ENCODE results near the gene NPPA.
"Not testable (repeated sequence)": the region's sequence is repeated elsewhere in the genome, so short reads cannot be mapped to it uniquely, and the experiment has no call there.

NPPA gene

DNA sequence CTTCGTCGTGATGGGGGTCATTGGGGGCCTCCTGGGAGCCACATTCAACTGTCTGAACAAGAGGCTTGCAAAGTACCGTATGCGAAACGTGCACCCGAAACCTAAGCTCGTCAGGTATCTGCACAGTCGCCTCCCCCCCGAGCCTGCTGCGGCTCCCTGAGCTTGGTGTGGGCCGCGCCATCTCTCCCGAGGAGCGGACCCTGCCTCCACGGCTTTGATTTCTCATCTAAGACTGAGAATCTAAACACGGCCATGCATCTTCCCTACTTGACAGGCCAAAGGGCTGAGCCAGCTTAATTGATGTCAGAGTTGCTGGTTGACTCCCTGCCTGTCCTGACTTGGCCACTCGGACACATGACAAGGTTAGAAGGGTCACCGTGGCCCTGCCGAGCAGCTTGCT lies 19.1 kb downstream of the NPPA start:
- Mint-ChIP-seq H3K36me3 (peaks cover 20% of the 10 kb centered on the region), H3K4me1 (no peaks in the 10 kb centered on the region), H3K27me3 (no peaks in the 10 kb centered on the region), H3K4me3 (no peak overlapping the region), H3K9me3 (no peaks in the 10 kb centered on the region), H3K27ac (no peak overlapping the region)
- CTCF ChIA-PET: interaction anchor here (1.0 to 1.9 kb wide), 2 partner anchors 9 to 10 kb away, joined by 3 to 4 read pairs; no protein-coding TSS in a partner anchor
- DNase-seq: no peak

- H3K9me3 Mint-ChIP-seq: no peaks in the 10 kb centered on the region
- CTCF ChIA-PET: no interaction called here
- H3K36me3 Mint-ChIP-seq: peaks cover 22% of the 10 kb centered on the region
- H3K27ac Mint-ChIP-seq: no peak overlapping the region
- no peak overlapping the region for H3K4me3 Mint-ChIP-seq
- no peaks in the 10 kb centered on the region for H3K4me1 Mint-ChIP-seq
- no peak for DNase-seq
- H3K27me3 Mint-ChIP-seq: no peaks in the 10 kb centered on the region
Measured at GRCh38 chr1:11826946-11827345, 20.6 kb downstream of the NPPA start.

DNA sequence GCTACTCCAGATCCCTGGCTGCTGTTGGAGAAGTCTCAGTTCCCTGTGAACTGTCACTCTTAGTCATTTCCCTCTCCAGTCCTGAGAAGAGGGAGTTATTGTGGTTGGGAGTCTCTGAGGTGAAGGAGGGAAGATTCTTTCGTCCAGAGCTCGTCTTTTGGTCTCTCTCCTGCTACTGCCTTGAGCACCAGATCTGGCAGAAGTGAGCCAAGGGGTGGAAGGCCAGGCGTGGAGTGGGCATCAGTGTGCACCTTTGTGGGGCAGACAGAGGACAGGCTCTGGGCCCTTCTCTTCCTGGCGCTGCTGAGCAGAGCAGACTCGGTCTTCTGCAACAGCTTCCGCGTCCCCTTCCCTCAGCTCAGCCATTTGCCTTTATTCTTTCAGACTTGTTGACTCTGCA lies 22.5 kb downstream of the NPPA start:
- H3K4me3 Mint-ChIP-seq: no peak overlapping the region
- H3K27ac Mint-ChIP-seq: no peak overlapping the region
- no peaks in the 10 kb centered on the region for H3K27me3 Mint-ChIP-seq
- no peaks in the 10 kb centered on the region for H3K9me3 Mint-ChIP-seq
- H3K36me3 Mint-ChIP-seq: peaks cover 22% of the 10 kb centered on the region
- no peaks in the 10 kb centered on the region for H3K4me1 Mint-ChIP-seq
- CTCF ChIA-PET: interaction anchor here (1.2 kb wide), 1 partner anchor 13 kb away, joined by 3 read pairs; no protein-coding TSS in a partner anchor
- no peak for DNase-seq

- CTCF ChIA-PET: interaction anchor here (0.6 to 1.1 kb wide), 3 partner anchors 84 to 1422 kb away, joined by 3 read pairs; no protein-coding TSS in a partner anchor
- Mint-ChIP-seq H3K4me3 (no peak overlapping the region), H3K9me3 (no peaks in the 10 kb centered on the region), H3K27ac (no peak overlapping the region), H3K36me3 (peaks cover 21% of the 10 kb centered on the region), H3K27me3 (no peaks in the 10 kb centered on the region), H3K4me1 (no peaks in the 10 kb centered on the region)
- DNase-seq: no peak
Measured at GRCh38 chr1:11823366-11824137, 24.0 kb downstream of the NPPA start.

- no peak overlapping the region for H3K4me3 Mint-ChIP-seq
- no peak overlapping the region for H3K27ac Mint-ChIP-seq
- no peaks in the 10 kb centered on the region for H3K27me3 Mint-ChIP-seq
- no peaks in the 10 kb centered on the region for H3K4me1 Mint-ChIP-seq
- DNase-seq: no peak
- CTCF ChIA-PET: no interaction called here
- H3K36me3 Mint-ChIP-seq: peaks cover 19% of the 10 kb centered on the region
- no peaks in the 10 kb centered on the region for H3K9me3 Mint-ChIP-seq
Measured at GRCh38 chr1:11822091-11822490, 25.5 kb downstream of the NPPA start.

- CTCF ChIA-PET: no interaction called here
Measured at GRCh38 chr1:11817192-11817591, 30.4 kb downstream of the NPPA start.

DNA sequence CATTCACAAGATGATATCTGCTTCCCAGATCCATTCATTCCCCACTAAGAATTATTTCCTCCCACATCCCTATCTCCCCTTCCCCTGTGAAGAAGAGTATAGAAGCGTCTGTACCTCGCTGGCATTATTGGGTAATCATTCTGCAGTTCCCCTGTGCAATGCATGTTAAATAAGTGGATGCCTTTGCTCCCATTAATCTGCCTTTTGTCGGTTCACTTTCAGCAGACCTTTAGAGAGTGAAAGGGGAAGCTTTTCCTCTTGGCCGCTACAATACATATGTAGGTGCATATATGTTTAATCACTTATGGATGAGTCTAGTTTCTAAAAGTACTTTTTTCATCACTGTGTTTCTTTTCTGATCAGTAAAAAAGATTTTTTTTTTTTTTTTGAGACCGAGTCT lies 34.6 kb downstream of the NPPA start:
- Mint-ChIP-seq H3K9me3 (no peaks in the 10 kb centered on the region), H3K4me3 (no peak overlapping the region), H3K27ac (no peak overlapping the region), H3K27me3 (no peaks in the 10 kb centered on the region), H3K4me1 (peaks cover 15% of the 10 kb centered on the region), H3K36me3 (peaks cover 29% of the 10 kb centered on the region)
- CTCF ChIA-PET: no interaction called here
- no peak for DNase-seq

More at GRCh38 chr1:11817192-11817591, 30.4 kb downstream of the NPPA start:
- H3K27me3 Mint-ChIP-seq: no peaks in the 10 kb centered on the region
- peaks cover 25% of the 10 kb centered on the region for H3K36me3 Mint-ChIP-seq
- no peak overlapping the region for H3K27ac Mint-ChIP-seq
- H3K4me1 Mint-ChIP-seq: peaks cover 2% of the 10 kb centered on the region
- no peak overlapping the region for H3K4me3 Mint-ChIP-seq
- DNase-seq: no peak
- H3K9me3 Mint-ChIP-seq: no peaks in the 10 kb centered on the region

GRCh38 chr1:11807133-11807532 lies 40.5 kb downstream of the NPPA start:
- peaks cover 24% of the 10 kb centered on the region for H3K36me3 Mint-ChIP-seq
- peak overlapping the region; percentile 88 for H3K4me3 Mint-ChIP-seq
- no peaks in the 10 kb centered on the region for H3K27me3 Mint-ChIP-seq
- H3K4me1 Mint-ChIP-seq: peaks cover 63% of the 10 kb centered on the region
- no peak for DNase-seq
- no peaks in the 10 kb centered on the region for H3K9me3 Mint-ChIP-seq
- CTCF ChIA-PET: interaction anchor here (0.6 to 1.3 kb wide), 3 partner anchors 30 to 86 kb away, joined by 3 to 4 read pairs (median 3); no protein-coding TSS in a partner anchor
- H3K27ac Mint-ChIP-seq: peak overlapping the region; percentile 85

- H3K4me1 Mint-ChIP-seq: peaks cover 68% of the 10 kb centered on the region
- H3K36me3 Mint-ChIP-seq: peaks cover 25% of the 10 kb centered on the region
- H3K27ac Mint-ChIP-seq: peak overlapping the region; percentile 85
- no peaks in the 10 kb centered on the region for H3K9me3 Mint-ChIP-seq
- no peak for DNase-seq
- CTCF ChIA-PET: interaction anchor here (0.6 to 1.1 kb wide), 2 partner anchors 30 to 142 kb away, joined by 3 read pairs; no protein-coding TSS in a partner anchor
- H3K27me3 Mint-ChIP-seq: no peaks in the 10 kb centered on the region
- H3K4me3 Mint-ChIP-seq: peak overlapping the region; percentile 88
Measured at GRCh38 chr1:11806307-11806936, 41.2 kb downstream of the NPPA start.

DNA sequence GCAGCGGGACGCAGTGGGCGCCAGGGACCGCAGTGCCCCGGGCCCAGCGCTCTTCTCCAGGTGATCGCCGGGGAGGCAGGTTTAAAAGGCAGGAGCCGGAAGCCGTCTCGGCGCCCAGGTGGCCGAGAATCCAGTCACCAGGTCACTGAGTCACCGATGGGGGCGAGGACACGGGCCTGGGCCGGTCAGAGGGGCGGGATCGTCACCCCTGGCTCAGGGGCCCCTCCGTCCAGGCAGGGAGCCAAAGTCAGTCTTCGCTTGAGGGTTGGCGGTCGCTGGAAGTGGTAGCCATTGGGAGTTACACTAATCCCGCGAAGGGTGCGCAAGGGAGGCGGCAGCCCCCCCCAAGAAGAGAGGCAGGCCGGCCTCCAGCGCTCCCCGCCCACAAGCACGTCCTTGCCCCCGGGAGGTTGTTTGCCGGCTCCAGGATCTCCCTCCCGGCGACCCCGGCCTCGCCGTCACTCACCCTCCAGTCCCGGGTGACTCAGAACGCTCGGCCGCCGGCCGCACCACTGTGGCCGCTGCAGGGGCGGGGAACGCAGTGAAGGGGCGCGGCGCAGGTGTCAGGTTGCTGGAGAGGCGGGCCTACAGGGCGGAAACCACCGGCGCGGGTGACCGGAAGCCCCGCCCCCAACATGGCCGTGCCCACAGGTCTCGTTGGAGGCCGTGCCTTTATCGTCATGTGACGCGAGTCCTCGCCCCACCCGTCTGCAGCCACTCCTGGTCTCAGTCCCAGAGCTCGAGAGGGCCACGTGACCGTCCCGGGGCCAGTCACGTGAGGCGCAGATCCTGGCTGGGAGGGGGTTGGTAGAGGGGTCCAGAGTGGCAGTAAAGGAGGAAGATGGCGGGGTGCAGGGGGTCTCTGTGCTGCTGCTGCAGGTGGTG lies 41.9 kb downstream of the NPPA start, which contains the start of the genes CLCN6 and MTHFR:
Gene CLCN6 (plus strand): TSS at position 770 of the 885 bp plus-strand sequence. CDS start 72 bp downstream, at position 842.
Gene MTHFR (minus strand): TSS at position 543 of the 885 bp plus-strand sequence. CDS start 2,848 bp downstream, outside the sequence.
- CTCF ChIA-PET: interaction anchor here (1.1 kb wide), 1 partner anchor 141 kb away, joined by 3 read pairs; no protein-coding TSS in a partner anchor
- H3K9me3 Mint-ChIP-seq: no peaks in the 10 kb centered on the region
- H3K4me3 Mint-ChIP-seq: peak within 1 kb of the TSS; percentile 88
- peaks cover 68% of the 10 kb centered on the region for H3K4me1 Mint-ChIP-seq
- H3K27me3 Mint-ChIP-seq: no peaks in the 10 kb centered on the region
- peak within 1 kb of the TSS; percentile 85 for H3K27ac Mint-ChIP-seq
- DNase-seq: peak; percentile 100
- H3K36me3 Mint-ChIP-seq: peaks cover 31% of the 10 kb centered on the region

- H3K27ac Mint-ChIP-seq: peak overlapping the region; percentile 85
- DNase-seq: peak; percentile 52
- H3K27me3 Mint-ChIP-seq: no peaks in the 10 kb centered on the region
- peaks cover 67% of the 10 kb centered on the region for H3K4me1 Mint-ChIP-seq
- no peaks in the 10 kb centered on the region for H3K9me3 Mint-ChIP-seq
- CTCF ChIA-PET: interaction anchor here (2.3 kb wide), 1 partner anchor 20 kb away, joined by 7 read pairs; no protein-coding TSS in a partner anchor
- H3K4me3 Mint-ChIP-seq: peak overlapping the region; percentile 88
- H3K36me3 Mint-ChIP-seq: peaks cover 36% of the 10 kb centered on the region
Measured at GRCh38 chr1:11804666-11805421, 42.7 kb downstream of the NPPA start.

DNA sequence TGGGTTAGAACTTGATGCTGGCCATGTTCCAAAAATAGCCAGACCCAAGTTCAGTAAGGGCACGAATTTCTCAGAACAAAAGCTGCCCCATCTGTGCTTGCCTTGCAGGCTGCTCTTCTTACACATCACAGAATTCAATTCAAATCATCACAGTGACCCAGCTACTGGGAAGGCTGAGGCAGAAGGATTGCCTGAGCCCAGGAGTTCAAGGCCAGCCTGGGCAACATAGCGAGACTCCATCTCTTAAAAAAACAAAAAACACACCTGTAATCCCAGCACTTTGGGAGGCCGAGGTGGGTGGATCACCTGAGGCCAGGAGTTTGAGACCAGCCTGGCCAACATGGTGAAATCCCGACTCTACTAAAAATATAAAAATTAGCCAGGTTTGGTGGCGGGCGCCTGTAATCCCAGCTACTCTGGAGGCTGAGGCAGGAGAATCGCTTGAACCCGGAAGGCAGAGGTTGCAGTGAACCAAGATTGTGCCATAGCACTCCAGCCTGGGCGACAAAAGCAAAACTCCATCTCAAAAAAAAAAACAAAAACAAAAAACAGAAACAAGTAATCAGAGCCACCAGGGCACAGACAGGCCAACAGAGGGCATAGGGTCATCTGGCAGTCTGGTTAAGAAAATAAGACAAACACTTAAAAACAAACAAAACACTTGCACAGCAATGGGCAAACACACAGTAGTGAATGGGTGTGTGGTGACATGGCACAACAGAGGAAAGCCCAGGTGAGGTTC lies 43.5 kb downstream of the NPPA start:
- peak overlapping the region; percentile 88 for H3K4me3 Mint-ChIP-seq
- not testable (repeated sequence) for H3K27me3 Mint-ChIP-seq, H3K9me3 Mint-ChIP-seq, DNase-seq
- peaks cover 34% of the 10 kb centered on the region for H3K36me3 Mint-ChIP-seq
- peak overlapping the region; percentile 86 for H3K27ac Mint-ChIP-seq
- peaks cover 63% of the 10 kb centered on the region for H3K4me1 Mint-ChIP-seq
- CTCF ChIA-PET: interaction anchor here (1.4 to 2.3 kb wide), 2 partner anchors 19 to 20 kb away, joined by 4 to 7 read pairs; no protein-coding TSS in a partner anchor

All from activated naive CD4-positive, alpha-beta T cell treated with anti-CD3 and anti-CD28 coated beads, Interleukin-2, amount 10 ng/mL, durations not matched to agents 7 days and 5 days (primary cell).